ENCODE data around the gene PKNOX2. TPM values are rescaled to one million over a fixed set of nuclear protein-coding genes. Genes with fewer than 3 reads are reported as not detected.

Gene PKNOX2
- total and polyA plus RNA-seq, 2 of the 4 experiments (the other 2 are of a cell fraction): 0.72 to 2.3 TPM

GRCh38 chr11:125210066-125210465 lies 45.5 kb downstream of the PKNOX2 start:
- Histone ChIP-seq H3K9me3 (ENCODE audit: control insufficient read depth, insufficient read depth, low read length) (no peaks in the 10 kb centered on the region), H3K27ac (ENCODE audit: insufficient read depth, low read length) (no peak overlapping the region), H3K18ac (ENCODE audit: low read depth, low read length) (no peak overlapping the region), H3K9ac (ENCODE audit: low read depth, low read length) (no peak overlapping the region), H4K8ac (ENCODE audit: low read depth in 2 of 2, low read length in 2 of 2) (no peak overlapping the region), H2BK20ac (ENCODE audit: low read depth, low read length) (no peak overlapping the region), H3K36me3 (ENCODE audit: control insufficient read depth, insufficient read depth, low read length) (no peaks in the 10 kb centered on the region), H3K9me1 (ENCODE audit: insufficient read depth, low read length) (peaks cover 9% of the 10 kb centered on the region; the same call in 1 of the 2 replicates), H2BK5ac (ENCODE audit: low read depth, low read length, poor library complexity, severe bottlenecking) (no peak overlapping the region), H3K4ac (ENCODE audit: low read depth, low read length) (no peak overlapping the region), H3K27me3 (ENCODE audit: control insufficient read depth, insufficient read depth, low read length) (peaks cover 8% of the 10 kb centered on the region; the same call in 1 of the 2 replicates), H2AK5ac (ENCODE audit: low read depth, low read length) (no peak overlapping the region), H3K4me1 (ENCODE audit: control insufficient read depth, insufficient read depth, low read length) (peaks cover 1% of the 10 kb centered on the region; the same call in 1 of the 2 replicates), H4K91ac (ENCODE audit: insufficient read depth, low read depth, low read length) (no peak overlapping the region), H3K4me3 (ENCODE audit: insufficient read depth, low read depth, low read length) (no peak overlapping the region), H2BK15ac (ENCODE audit: low read depth, low read length) (no peak overlapping the region), H2AK9ac (replicated peaks; ENCODE audit: low read depth, low read length, poor library complexity) (no peak overlapping the region), H2BK120ac (ENCODE audit: low read depth, low read length) (no peak overlapping the region), H3K14ac (replicated peaks; ENCODE audit: low read depth, low read length) (no peak overlapping the region), H4K20me1 (ENCODE audit: insufficient read depth, low read length) (no peaks in the 10 kb centered on the region; the same call in 1 of the 2 replicates), H3K23ac (ENCODE audit: low read depth, low read length) (no peak overlapping the region), H3K4me2 (ENCODE audit: low read depth, low read length) (no peak overlapping the region), H3K79me1 (ENCODE audit: low read depth in 1 of 2, low read length in 2 of 2) (no peaks in the 10 kb centered on the region), H2AFZ (replicated peaks; ENCODE audit: low read length, poor library complexity) (no peak overlapping the region), H3K56ac (ENCODE audit: extremely low read depth, insufficient read depth, low read length) (no peak overlapping the region), H4K5ac (ENCODE audit: low read depth, low read length) (no peak overlapping the region)
- ChIA-PET POLR2A (ENCODE audit: unreplicated experiment) (no interaction called here), CTCF (interaction anchor here (0.6 kb wide), 1 partner anchor 1970 kb away, joined by 3 read pairs; no protein-coding TSS in a partner anchor)
- dilution Hi-C loops (cut with HindIII; ENCODE audit: low sequenced_read_pairs, unreplicated experiment) (no loop called here), intact Hi-C loops (cut with micrococcal nuclease) (no loop called here), in situ Hi-C loops (cut with MboI; ENCODE audit: low sequenced_read_pairs) (no loop called here)
- no TSS peak for BruUV-seq (replicated peaks)
- no peak for TF ChIP-seq SMC3 (IDR thresholded peaks at IDR 0.05; ENCODE audit: low read depth, low read length)
- TF ChIP-seq MAZ (IDR thresholded peaks at IDR 0.05; ENCODE audit: borderline replicate concordance, low read depth, low read length): no peak
- no peak for TF ChIP-seq CEBPB (IDR thresholded peaks at IDR 0.05; ENCODE audit: low read depth, low read length)
- no peak for TF ChIP-seq BHLHE40 (IDR thresholded peaks at IDR 0.05; ENCODE audit: low read depth, low read length)
- no peak for TF ChIP-seq USF2 (IDR thresholded peaks at IDR 0.05; ENCODE audit: low read depth, low read length)
- TF ChIP-seq MXI1 (IDR thresholded peaks at IDR 0.05; ENCODE audit: borderline replicate concordance, low read depth, low read length): no peak
- no peak for TF ChIP-seq CTCF (conservative IDR thresholded peaks at IDR 0.05; ENCODE audit: low read depth, low read length)
- no peak for TF ChIP-seq FOS (IDR thresholded peaks at IDR 0.05; ENCODE audit: low read depth, low read length)
- no peak for TF ChIP-seq RAD21 (IDR thresholded peaks at IDR 0.05; ENCODE audit: low read length)
- no peak for TF ChIP-seq MAFK (IDR thresholded peaks at IDR 0.05; ENCODE audit: low read depth, low read length)
- 75% methylated on average over 3 of the region's 3 CpGs; no CpG with 5 or more reads in 1 of the 2 experiments for whole genome bisulfite sequencing, 2 experiments (ENCODE audit: extremely low coverage in 2 of 2, insufficient read length in 1 of 2)
- DNase-seq: no peak
- ATAC-seq (ENCODE audit: low read depth): no peak; the same call in none of the 2 replicates

Measured in IMR-90 (cell line).